Measurements from ENCODE around the gene NHEJ1.

GRCh38 chr2:219071131-219071816, 89.3 kb downstream of the NHEJ1 start:
- TF ChIP-seq CTCF (conservative IDR thresholded peaks at IDR 0.05 in 1 of 2, IDR thresholded peaks at IDR 0.05 in 1 of 2; ENCODE audit: low read depth in 1 of 2, low read length in 2 of 2) (no peak), EZH2 (IDR thresholded peaks at IDR 0.05; ENCODE audit: low read length, missing control alignments) (no peak)

Measured in fibroblast of lung (primary cell).